Endodermal cell (in vitro differentiated cells): ENCODE data around the gene LSM12. TPM values are rescaled to one million over a fixed set of nuclear protein-coding genes. Genes with fewer than 3 reads are reported as not detected.

Experiments
- DNase-seq: peaks from one replicate; pipeline ENCODE4 v3.0.0-alpha.2; 2017
- H3K27ac ChIP-seq: 2 replicates; pipeline ENCODE4 v1.5.1; 2013; ENCODE audit warnings: mild to moderate bottlenecking, low read depth, low read length, moderate library complexity
- H3K27me3 ChIP-seq: 2 replicates; pipeline ENCODE4 v1.6.1; 2013; ENCODE audit warnings: mild to moderate bottlenecking, low read length, moderate library complexity; ENCODE audit not compliant: insufficient read depth, control insufficient read depth, poor library complexity, severe bottlenecking
- H3K36me3 ChIP-seq: 2 replicates; pipeline ENCODE4 v1.7.0; 2013; ENCODE audit warnings: mild to moderate bottlenecking, low read length, moderate library complexity; ENCODE audit not compliant: control insufficient read depth, insufficient read depth
- H3K4me1 ChIP-seq: one replicate; pipeline ENCODE4 v1.7.0; 2013; ENCODE audit warnings: low read length; ENCODE audit not compliant: control insufficient read depth, insufficient read depth
- H3K4me3 ChIP-seq: 2 replicates; pipeline ENCODE4 v1.5.1; 2013; ENCODE audit warnings: mild to moderate bottlenecking, low read length, moderate library complexity
- H3K9ac ChIP-seq: 2 replicates; pipeline ENCODE4 v1.6.1; 2013; ENCODE audit warnings: mild to moderate bottlenecking, low read length, moderate library complexity; ENCODE audit not compliant: poor library complexity, severe bottlenecking; ENCODE audit errors: extremely low read depth
- H3K9me3 ChIP-seq: 2 replicates; pipeline ENCODE4 v1.6.1; 2013; ENCODE audit warnings: mild to moderate bottlenecking, low read length, moderate library complexity; ENCODE audit not compliant: control insufficient read depth
- H3K27ac Mint-ChIP-seq: 2 replicates; pipeline ENCODE4 v1.8.0; 2020; ENCODE audit warnings: mixed read lengths
- H3K27me3 Mint-ChIP-seq: 2 replicates; pipeline ENCODE4 v1.8.0; 2021; ENCODE audit warnings: mild to moderate bottlenecking, mixed read lengths; ENCODE audit not compliant: insufficient read depth
- H3K36me3 Mint-ChIP-seq: 2 replicates; pipeline ENCODE4 v1.8.0; 2020; ENCODE audit warnings: low read depth, mixed read lengths
- H3K4me1 Mint-ChIP-seq: 2 replicates; pipeline ENCODE4 v1.8.0; 2020; ENCODE audit warnings: mixed read lengths
- H3K4me3 Mint-ChIP-seq: 2 replicates; pipeline ENCODE4 v1.8.0; 2020; ENCODE audit warnings: mild to moderate bottlenecking, moderate library complexity, mixed read lengths
- H3K9me3 Mint-ChIP-seq: 2 replicates; pipeline ENCODE4 v1.8.0; 2020; ENCODE audit warnings: mild to moderate bottlenecking, mixed read lengths
- WGBS, 2 experiments: methylation state at CpG; one replicate each; pipeline versions ENCODE4 v1.1.5 to v1.1.7; 2013; ENCODE audit warnings: missing lambda C conversion rate in 2 of 2, mixed read lengths in 1 of 2; ENCODE audit not compliant: insufficient coverage in 1 of 2, insufficient read length in 1 of 2; 5-methylcytosine and 5-hydroxymethylcytosine counted together
- total RNA-seq, 2 donors: library from RNA; stranded (reverse); fragmentation: NEBNext Ultra II Directional in 1 of 2; extraction: Animal tissue kit (Norgen Biotek cat#: 25700) in 1 of 2; gene quantifications; 2 replicates in 1 of 2; 3 replicates in 1 of 2; pipeline ENCODE4 v1.2.1, GENCODE V29; 2021
- TF ChIP-seq, protein P1 (sequence below): fragments of 200-600 bp; sonication (generic); conservative IDR thresholded peaks from 2 replicates; pipeline ENCODE4 v1.5.0; 2021; ENCODE audit warnings: antibody characterized with exemption, mild to moderate bottlenecking

The LSM12 gene
- total RNA-seq, 2 donors from 2014 or later, result 97.7 to 102 TPM

- Mint-ChIP-seq H3K4me1 (peaks cover 21% of the 10 kb centered on the region), H3K27me3 (no peaks in the 10 kb centered on the region), H3K27ac (peak overlapping the region; percentile 39), H3K9me3 (no peaks in the 10 kb centered on the region), H3K36me3 (peaks cover 45% of the 10 kb centered on the region), H3K4me3 (no peak overlapping the region)
- H3K27ac ChIP-seq, result no peak overlapping the region
- TF ChIP-seq, protein P1, sequence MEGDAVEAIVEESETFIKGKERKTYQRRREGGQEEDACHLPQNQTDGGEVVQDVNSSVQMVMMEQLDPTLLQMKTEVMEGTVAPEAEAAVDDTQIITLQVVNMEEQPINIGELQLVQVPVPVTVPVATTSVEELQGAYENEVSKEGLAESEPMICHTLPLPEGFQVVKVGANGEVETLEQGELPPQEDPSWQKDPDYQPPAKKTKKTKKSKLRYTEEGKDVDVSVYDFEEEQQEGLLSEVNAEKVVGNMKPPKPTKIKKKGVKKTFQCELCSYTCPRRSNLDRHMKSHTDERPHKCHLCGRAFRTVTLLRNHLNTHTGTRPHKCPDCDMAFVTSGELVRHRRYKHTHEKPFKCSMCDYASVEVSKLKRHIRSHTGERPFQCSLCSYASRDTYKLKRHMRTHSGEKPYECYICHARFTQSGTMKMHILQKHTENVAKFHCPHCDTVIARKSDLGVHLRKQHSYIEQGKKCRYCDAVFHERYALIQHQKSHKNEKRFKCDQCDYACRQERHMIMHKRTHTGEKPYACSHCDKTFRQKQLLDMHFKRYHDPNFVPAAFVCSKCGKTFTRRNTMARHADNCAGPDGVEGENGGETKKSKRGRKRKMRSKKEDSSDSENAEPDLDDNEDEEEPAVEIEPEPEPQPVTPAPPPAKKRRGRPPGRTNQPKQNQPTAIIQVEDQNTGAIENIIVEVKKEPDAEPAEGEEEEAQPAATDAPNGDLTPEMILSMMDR, result no peak
- H3K27me3 ChIP-seq, result no peaks in the 10 kb centered on the region
- no peak for DNase-seq
- H3K4me1 ChIP-seq, result peaks cover 6% of the 10 kb centered on the region
- WGBS, 2 experiments, result 91 to 92% methylated on average over 8 to 16 of the region's 16 CpGs
- no peak overlapping the region for H3K9ac ChIP-seq
- peaks cover 51% of the 10 kb centered on the region for H3K36me3 ChIP-seq
- no peak overlapping the region for H3K4me3 ChIP-seq
- no peaks in the 10 kb centered on the region for H3K9me3 ChIP-seq
Measured at GRCh38 chr17:44088254-44088653, 21.8 kb upstream of the LSM12 start.

GRCh38 chr17:44087319-44087718 lies 20.8 kb upstream of the LSM12 start:
- peak overlapping the region; percentile 85 for H3K27ac ChIP-seq
- Mint-ChIP-seq H3K27ac (peak overlapping the region; percentile 91), H3K27me3 (no peaks in the 10 kb centered on the region), H3K36me3 (peaks cover 52% of the 10 kb centered on the region), H3K9me3 (no peaks in the 10 kb centered on the region), H3K4me1 (peaks cover 21% of the 10 kb centered on the region), H3K4me3 (no peak overlapping the region)
- TF ChIP-seq, protein P1, result no peak
- H3K4me1 ChIP-seq, result peaks cover 6% of the 10 kb centered on the region
- DNase-seq, result peak; percentile 77
- H3K4me3 ChIP-seq, result no peak overlapping the region
- H3K9ac ChIP-seq, result no peak overlapping the region
- H3K9me3 ChIP-seq, result no peaks in the 10 kb centered on the region
- 13 to 47% methylated on average over 4 to 7 of the region's 8 CpGs for WGBS, 2 experiments
- H3K27me3 ChIP-seq, result no peaks in the 10 kb centered on the region
- peaks cover 56% of the 10 kb centered on the region for H3K36me3 ChIP-seq

- H3K9me3 Mint-ChIP-seq, result no peaks in the 10 kb centered on the region
- Histone ChIP-seq H3K4me1 (peaks cover 6% of the 10 kb centered on the region), H3K36me3 (peaks cover 56% of the 10 kb centered on the region), H3K27me3 (no peaks in the 10 kb centered on the region), H3K9ac (no peak overlapping the region), H3K27ac (peak overlapping the region; percentile 85), H3K4me3 (no peak overlapping the region), H3K9me3 (no peaks in the 10 kb centered on the region)
- H3K27me3 Mint-ChIP-seq, result no peaks in the 10 kb centered on the region
- peak overlapping the region; percentile 91 for H3K27ac Mint-ChIP-seq
- DNase-seq, result peak; percentile 92
- peaks cover 21% of the 10 kb centered on the region for H3K4me1 Mint-ChIP-seq
- peaks cover 53% of the 10 kb centered on the region for H3K36me3 Mint-ChIP-seq
- TF ChIP-seq, protein P1, result no peak
- no peak overlapping the region for H3K4me3 Mint-ChIP-seq
- 55 to 56% methylated on average over 9 to 19 of the region's 23 CpGs for WGBS, 2 experiments
Measured at GRCh38 chr17:44086364-44087311, 20.2 kb upstream of the LSM12 start.
